ENCODE data around the gene SMIM24. TPM values are rescaled to one million over a fixed set of nuclear protein-coding genes. Genes with fewer than 3 reads are reported as not detected.

Gene SMIM24
- total RNA-seq, 1 donor from 2014 or later: not detected

DNA sequence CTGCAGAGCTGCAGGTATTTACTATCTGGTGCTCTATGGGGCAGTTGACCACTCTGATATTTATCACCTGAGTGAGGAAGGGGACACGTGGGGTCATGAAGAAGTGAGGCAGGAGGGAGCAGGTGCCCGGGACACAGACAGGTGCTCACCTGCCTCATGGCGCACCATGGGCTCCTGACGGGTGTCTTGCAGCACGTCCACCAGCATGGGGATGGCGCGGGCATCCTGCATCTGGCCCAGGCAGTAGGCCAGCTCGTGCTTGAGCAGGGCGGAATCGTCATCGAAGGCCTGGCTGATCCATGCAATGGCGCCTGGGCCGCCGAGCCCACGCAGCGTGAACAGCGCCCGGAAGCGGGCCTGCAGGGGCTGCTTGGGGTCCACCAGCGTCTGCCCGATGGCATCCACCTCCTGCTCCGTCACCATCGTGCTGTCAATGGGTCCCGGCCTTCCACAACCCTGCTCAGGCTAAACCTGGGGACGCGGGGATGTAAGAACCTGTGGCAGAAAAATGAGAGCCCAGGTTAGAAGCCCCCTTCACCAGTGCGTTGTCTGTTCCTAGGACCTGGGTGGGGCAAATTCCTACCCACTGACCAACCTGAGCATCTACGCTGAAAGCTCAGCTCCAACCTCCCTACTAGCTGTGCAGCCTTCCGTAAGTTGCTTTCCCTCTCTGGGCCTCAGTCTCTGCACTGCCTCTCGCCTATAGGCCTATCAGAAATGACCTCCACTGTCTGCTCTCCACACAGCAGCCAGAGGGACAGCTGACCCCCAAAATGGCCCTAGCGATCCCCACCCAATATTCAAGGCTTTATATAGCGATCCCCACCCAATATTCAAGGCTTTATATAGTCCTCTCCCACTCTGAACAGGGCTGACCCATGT, 16.3 kb upstream of the SMIM24 start:
- no peak for DNase-seq

GRCh38 chr19:3494559-3494958, 14.2 kb upstream of the SMIM24 start:
- no peak for DNase-seq

GRCh38 chr19:3494051-3494450, 13.7 kb upstream of the SMIM24 start:
- DNase-seq: peak; percentile 23

GRCh38 chr19:3493651-3494050, 13.3 kb upstream of the SMIM24 start:
- DNase-seq: no peak

- DNase-seq: no peak
These were observed 12.6 kb upstream of the SMIM24 start for GRCh38 chr19:3492919-3493318.

GRCh38 chr19:3492131-3492839, 12.0 kb upstream of the SMIM24 start:
- DNase-seq: no peak

GRCh38 chr19:3491396-3492119, 11.2 kb upstream of the SMIM24 start:
- no peak for DNase-seq

DNA sequence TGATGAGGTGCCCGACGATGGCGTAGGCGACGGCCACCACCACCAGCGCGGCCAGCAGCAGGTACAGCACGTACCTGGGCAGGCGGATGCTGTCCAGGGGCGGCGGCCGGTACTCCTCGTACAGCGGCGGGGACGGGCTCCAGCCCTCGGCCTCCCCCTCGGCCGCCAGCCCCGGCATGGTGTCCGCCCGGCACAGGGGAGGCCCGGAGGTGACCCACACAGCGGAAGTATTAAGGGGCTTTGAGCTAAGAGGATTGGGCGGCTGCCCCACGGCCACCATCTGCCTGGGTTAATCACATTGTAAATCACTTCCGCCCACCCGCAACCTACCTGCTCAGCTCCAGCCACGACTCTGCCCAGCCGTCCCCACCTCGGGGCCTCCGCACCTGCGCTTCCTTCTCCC, 2.9 kb upstream of the SMIM24 start, which contains the start of gene SMIM44:
SMIM44 (minus strand) TSS at position 216 of the 403 bp plus-strand sequence; CDS start at position 178, 38 bp downstream.
- no peak for DNase-seq

DNA sequence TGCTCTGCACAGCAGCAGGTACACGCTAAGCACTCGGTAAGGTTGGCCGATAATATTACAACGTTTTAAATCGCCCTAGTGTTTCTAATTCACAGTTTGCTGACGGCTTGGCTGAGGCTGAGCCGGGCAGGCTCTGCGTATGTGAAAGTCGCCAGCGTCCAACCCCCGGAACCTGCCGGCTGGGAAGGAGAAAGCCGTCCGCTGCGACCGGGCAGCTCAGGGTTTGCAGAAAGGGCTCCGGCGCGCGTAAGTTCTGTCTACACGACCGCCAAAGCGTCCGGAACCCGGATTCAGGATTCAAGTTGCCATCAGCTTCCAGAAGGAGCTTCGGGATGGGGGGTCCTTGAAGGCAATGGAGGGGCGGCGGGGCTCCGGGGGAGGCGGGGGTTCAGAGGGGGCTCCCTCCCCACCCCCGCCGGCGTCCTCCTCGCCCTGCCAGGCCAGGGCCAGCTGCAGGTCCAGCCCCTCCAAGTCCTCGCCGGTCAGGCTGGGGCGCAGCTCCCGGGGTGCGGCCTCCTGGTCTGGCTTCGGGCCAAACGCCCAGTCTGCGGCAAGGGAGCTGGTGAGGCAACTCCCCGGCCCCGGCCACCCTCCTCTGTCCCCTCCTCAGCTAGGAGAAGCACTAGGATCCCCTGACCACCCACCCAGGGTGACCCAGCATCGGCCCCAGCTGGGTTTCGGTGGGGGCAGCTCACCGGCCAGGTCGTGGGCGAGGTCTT, 2.3 kb upstream of the SMIM24 start:
- no peak for DNase-seq

GRCh38 chr19:3481241-3482090, 1.1 kb upstream of the SMIM24 start:
- no peak for DNase-seq

- no peak for DNase-seq
These were observed 500 bp downstream of the SMIM24 start for GRCh38 chr19:3479834-3480215.

DNA sequence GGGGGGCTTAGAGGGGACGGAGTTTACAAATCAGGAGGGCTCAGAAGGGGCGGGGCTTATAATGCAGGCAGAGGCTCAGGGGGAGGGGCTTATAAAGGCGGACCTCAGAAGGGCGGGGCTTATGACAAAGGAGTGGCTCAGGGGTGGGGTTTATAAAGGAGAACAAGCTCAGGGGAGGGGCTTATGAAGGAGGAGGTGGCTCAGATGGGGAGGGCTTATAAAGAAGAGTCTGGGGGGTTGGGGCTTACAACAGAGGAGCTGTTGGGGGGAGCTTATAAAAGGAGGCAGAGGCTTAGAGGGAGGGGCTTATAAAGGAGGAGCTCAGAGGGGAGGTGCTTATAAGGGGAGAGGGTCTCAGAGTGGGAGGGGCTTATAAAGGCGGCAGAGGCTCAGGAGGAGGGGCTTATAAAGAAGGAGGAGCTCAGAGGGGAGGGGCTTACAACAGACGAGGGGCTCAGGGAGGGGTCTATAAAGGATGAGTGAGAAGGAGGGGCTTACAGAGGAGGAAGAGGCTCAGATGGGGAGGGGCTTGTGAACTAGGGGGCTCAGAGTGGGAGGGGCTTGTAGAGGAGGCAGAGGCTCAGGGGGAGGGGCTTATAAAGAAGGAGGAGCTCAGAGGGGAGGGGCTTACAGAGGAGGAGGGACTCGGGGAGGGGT, 1.0 kb downstream of the SMIM24 start:
- peak; percentile 30 for DNase-seq

DNA sequence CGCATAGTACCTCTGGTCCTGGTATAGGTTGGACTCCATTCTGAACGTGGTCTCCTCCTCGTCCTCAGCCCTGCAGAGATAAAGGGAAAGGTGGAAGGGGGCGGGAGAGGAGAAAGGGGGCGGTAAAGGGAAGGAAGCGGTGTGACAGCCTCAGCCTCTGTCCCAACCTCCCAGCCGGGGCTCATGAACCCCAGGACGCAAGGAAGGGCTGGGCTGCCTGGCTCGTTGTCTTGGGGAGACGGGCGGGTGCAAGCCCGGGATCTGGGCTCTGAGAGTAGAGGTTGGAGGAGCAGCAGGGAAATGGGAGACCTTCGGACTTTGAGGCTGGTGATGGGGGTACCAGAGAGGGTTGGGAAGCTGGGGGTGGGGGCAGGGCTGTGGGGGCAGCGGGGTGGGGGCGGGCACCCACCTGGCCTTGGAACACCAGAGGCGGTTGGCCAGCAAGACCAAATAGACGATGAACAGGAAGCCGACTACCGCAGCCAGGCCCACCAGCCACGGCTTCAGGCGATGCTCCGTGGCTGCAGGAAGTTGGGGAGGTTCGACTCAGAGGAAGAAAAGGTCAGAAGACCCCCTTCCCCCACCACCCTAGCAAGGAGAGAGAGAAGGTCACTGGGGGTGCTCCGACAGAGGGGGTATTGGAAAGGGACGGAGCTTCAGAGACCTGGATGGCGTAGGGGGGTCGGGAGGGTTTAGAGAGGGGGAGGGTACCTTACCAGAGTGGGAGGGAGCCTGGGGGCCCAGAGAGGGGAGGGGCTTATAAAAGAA, 1.7 kb downstream of the SMIM24 start:
- DNase-seq: no peak

DNA sequence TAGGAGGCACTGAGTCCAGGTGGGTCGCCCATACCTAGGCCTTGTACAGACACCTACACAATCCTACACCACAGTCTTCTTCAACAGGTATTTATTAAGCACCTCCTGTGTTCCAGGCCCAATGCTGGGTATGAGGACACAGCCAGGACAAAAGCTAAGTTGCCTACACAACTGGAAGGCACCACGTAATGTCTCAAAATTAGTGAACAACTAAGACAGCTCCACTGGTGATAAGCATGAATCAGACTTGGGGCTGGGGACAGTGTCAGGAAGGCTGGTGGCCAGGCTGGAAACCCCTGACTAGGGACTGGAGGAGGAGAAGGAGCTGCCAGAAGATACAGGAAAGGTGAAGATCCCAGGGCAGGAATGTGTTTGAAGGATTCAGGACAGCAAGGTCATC, 2.4 kb downstream of the SMIM24 start:
- DNase-seq: no peak

- DNase-seq: no peak
These were observed 2.8 kb downstream of the SMIM24 start for GRCh38 chr19:3477506-3477905.

- no peak for DNase-seq
These were observed 3.5 kb downstream of the SMIM24 start for GRCh38 chr19:3476830-3477229.

DNA sequence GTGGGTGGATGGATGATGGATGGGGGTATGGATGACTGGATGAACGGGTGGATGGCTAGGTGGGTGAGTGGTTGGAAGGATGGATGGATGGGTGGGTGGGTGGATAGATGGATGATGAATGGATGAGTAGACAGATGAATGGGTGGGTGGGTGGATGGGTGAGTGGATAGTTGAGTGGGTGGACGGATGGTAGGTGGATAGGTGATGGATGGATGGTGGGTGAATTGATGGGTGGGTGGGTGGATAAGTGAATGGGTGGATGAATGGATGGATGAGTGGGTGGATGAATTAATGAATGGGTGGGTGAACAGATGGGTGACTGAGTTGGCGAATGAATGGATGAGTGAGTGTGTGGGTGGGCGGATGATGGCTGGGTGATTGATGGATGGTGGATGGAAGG, 4.9 kb downstream of the SMIM24 start:
- DNase-seq: no peak

DNA sequence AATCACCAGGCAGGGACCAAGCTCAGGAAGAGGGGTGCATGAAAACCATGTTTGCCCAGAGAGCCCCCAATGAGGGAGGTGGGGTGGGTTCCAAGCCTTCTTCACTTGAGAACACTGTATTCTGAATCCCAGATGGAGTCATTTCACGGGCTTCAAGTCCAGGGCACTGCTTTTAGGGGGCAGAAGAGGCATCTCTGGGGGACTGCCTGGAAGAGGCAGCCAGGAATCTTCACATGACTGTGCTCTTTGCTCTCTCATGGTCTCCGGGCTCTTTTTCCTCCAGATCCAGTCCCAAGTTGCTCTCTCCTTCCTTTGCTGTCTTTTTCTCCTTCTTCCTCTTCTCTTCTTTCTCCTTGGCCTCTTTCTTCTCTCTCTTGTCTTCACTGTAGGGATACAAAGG, 5.7 kb downstream of the SMIM24 start:
- DNase-seq: no peak

- no peak for DNase-seq
These were observed 6.3 kb downstream of the SMIM24 start for GRCh38 chr19:3474010-3474409.

DNA sequence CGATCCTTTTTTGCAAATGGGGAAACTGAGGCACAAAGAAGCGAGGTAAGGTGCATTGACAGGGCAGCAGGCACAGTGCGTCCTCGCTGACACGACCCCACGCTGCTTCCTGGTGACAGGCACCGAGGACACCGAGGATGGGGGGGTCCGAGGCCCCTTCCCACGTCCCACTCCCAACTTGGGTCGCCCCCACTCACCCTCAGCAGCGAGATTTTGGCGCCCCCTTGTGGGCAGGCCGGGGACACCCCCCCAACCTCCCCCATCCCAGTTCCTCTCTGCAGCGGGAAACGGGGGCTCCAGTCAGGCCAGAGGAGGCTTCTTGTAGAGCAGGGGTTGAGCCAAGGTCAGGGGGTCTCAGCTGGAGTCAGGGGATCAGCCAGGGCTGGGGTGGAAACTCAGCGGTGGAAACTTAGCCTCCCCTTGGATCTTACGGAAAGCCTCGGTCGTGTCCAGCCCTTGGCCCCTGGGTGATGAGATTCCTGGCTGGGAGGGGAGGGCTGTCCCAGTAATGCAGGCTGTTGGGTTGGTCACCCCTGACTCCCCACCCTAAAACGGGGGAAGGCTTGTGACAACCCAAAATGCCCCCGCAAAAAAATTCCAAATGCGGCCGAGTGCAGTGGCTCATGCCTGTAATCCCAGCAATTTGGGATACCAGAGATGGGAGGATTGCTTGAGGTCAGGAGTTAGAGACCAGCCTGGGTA, 8.2 kb downstream of the SMIM24 start:
- DNase-seq: peak; percentile 52
